Measurements from ENCODE around the gene IRF9.

- no peak for TF ChIP-seq CTCF (IDR thresholded peaks at IDR 0.05 in 8 of 11, conservative IDR thresholded peaks at IDR 0.05 in 3 of 11)
- no peak for TF ChIP-seq POLR2A (IDR thresholded peaks at IDR 0.05)
Observed at GRCh38 chr14:24145690-24146452, 15.2 kb upstream of the IRF9 start.

Measured in spleen (tissue), 7 donors.